Measurements from ENCODE around the gene EMILIN1.
"Not testable (repeated sequence)": the region's sequence is repeated elsewhere in the genome, so short reads cannot be mapped to it uniquely, and the experiment has no call there.

EMILIN1 gene

GRCh38 chr2:27105981-27106380 is 27.6 kb downstream of the EMILIN1 start:
- no peak overlapping the region for H3K4me3 ChIP-seq (ENCODE audit: low read length)
- DNase-seq (ENCODE audit: low read depth), result no peak
- TF ChIP-seq, protein P1, sequence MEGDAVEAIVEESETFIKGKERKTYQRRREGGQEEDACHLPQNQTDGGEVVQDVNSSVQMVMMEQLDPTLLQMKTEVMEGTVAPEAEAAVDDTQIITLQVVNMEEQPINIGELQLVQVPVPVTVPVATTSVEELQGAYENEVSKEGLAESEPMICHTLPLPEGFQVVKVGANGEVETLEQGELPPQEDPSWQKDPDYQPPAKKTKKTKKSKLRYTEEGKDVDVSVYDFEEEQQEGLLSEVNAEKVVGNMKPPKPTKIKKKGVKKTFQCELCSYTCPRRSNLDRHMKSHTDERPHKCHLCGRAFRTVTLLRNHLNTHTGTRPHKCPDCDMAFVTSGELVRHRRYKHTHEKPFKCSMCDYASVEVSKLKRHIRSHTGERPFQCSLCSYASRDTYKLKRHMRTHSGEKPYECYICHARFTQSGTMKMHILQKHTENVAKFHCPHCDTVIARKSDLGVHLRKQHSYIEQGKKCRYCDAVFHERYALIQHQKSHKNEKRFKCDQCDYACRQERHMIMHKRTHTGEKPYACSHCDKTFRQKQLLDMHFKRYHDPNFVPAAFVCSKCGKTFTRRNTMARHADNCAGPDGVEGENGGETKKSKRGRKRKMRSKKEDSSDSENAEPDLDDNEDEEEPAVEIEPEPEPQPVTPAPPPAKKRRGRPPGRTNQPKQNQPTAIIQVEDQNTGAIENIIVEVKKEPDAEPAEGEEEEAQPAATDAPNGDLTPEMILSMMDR (conservative IDR thresholded peaks at IDR 0.05; ENCODE audit: low read length), result no peak

GRCh38 chr2:27108221-27108620 is 29.8 kb downstream of the EMILIN1 start:
- TF ChIP-seq, protein P1 (conservative IDR thresholded peaks at IDR 0.05; ENCODE audit: low read length), result no peak
- no peak for DNase-seq (ENCODE audit: low read depth)
- H3K4me3 ChIP-seq (ENCODE audit: low read length), result no peak overlapping the region

DNA sequence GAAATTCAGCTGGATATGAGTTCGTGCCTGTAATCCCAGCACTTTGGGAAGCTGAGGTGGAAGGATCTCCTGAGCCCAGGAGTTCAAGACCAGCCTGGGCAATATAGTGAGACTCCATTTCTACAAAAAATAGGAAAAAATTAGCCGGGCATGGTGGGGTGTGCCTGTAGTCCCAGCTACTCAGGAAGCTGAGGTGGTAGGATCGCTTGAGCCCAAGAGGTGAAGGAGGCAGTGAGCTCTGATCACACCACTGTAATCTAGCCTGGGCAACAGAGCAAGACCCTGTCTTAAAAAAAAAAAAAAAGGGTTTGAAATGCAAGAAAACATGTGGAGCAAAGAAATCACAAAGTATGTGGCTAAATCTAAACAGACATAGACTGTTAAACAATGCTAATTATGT is 30.7 kb downstream of the EMILIN1 start:
- TF ChIP-seq, protein P1 (conservative IDR thresholded peaks at IDR 0.05; ENCODE audit: low read length), result no peak
- no peak for DNase-seq (ENCODE audit: low read depth)
- H3K4me3 ChIP-seq (ENCODE audit: low read length), result no peak overlapping the region

- not testable (repeated sequence) for H3K4me3 ChIP-seq (ENCODE audit: low read length); DNase-seq (ENCODE audit: low read depth)
These were observed 32.4 kb downstream of the EMILIN1 start for GRCh38 chr2:27110603-27111352.

DNA sequence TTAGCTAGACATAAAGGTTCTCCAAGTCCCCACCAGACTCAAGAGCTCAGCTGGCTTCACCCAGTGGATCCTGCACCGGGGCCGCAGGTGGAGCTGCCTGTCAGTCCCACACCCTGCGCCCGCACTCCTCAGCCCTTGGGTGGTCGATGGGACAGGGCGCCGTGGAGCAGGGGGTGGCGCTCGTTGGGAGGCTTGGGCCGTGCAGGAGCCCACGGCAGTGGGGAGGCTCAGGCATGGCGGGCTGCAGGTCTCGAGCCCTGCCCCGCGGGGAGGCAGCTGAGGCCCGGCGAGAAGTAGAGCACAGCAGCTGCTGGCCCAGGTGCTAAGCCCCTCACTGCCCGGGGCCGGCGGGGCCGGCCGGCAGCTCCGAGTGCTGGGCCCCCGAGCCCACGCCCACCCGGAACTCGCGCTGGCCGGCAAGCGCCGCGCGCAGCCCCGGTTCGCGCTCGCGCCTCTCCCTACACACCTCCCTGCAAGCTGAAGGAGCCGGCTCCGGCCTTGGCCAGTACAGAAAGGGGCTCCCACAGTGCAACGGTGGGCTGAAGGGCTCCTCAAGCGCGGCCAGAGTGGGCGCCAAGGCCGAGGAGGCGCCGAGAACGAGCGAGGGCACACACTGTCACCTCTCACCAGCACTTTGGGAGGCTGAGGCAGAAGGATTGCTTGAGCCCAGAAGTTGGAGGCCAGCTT is 33.1 kb downstream of the EMILIN1 start:
- DNase-seq (ENCODE audit: low read depth); H3K4me3 ChIP-seq (ENCODE audit: low read length): not testable (repeated sequence)

DNA sequence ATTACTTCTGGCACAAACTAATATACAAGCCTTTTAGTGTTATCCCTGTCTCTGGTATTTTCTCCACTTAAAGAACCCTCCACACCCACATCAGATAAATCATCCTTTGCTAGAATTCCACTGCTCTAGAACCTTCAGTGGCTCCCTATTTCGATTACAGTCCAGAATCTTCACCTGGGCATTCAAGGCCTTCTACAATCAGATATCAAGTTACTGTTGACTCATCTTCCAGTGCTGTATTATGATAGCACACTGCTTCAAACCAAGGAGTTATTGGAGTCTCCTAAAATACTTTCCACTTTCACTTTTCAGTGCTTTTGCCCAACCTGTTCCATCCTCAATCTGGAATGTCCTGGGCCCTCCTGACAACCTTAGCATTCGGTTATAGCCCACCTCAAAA is 37.1 kb downstream of the EMILIN1 start:
- H3K4me3 ChIP-seq (ENCODE audit: low read length), result no peak overlapping the region
- TF ChIP-seq, protein P1 (conservative IDR thresholded peaks at IDR 0.05; ENCODE audit: low read length), result no peak
- DNase-seq (ENCODE audit: low read depth), result no peak

GRCh38 chr2:27117995-27118524 is 39.6 kb downstream of the EMILIN1 start:
- H3K4me3 ChIP-seq (ENCODE audit: low read length), result peak overlapping the region; percentile 49
- no peak for DNase-seq (ENCODE audit: low read depth)

More at GRCh38 chr2:27117995-27118524, 39.6 kb downstream of the EMILIN1 start:
- TF ChIP-seq, protein P1 (conservative IDR thresholded peaks at IDR 0.05; ENCODE audit: low read length), result no peak
